Measurements from ENCODE around the gene ATXN7L1.

ATXN7L1 gene

DNA sequence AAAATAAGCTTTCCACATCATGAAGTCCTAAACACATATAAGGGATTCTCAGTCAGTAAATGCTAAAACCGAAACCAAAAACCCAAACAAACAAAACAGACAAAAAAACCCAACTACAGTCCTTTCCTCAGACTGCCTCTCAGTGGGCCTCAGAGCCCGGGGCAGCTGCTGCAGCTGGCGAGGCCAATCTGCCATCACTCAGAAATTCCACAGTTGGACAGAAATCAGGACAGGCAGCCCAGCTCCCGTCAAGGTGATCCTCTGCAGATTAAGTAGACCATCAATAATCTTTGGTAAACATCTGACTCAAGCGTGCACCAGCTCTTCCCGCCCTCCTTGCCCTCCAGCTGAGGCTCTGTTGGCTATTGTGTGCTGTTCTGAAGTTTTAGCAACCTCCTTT lies 142.2 kb downstream of the ATXN7L1 start (continued):
- TF ChIP-seq, protein P1, sequence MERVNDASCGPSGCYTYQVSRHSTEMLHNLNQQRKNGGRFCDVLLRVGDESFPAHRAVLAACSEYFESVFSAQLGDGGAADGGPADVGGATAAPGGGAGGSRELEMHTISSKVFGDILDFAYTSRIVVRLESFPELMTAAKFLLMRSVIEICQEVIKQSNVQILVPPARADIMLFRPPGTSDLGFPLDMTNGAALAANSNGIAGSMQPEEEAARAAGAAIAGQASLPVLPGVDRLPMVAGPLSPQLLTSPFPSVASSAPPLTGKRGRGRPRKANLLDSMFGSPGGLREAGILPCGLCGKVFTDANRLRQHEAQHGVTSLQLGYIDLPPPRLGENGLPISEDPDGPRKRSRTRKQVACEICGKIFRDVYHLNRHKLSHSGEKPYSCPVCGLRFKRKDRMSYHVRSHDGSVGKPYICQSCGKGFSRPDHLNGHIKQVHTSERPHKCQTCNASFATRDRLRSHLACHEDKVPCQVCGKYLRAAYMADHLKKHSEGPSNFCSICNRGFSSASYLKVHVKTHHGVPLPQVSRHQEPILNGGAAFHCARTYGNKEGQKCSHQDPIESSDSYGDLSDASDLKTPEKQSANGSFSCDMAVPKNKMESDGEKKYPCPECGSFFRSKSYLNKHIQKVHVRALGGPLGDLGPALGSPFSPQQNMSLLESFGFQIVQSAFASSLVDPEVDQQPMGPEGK (CRISPR knock-in tag; IDR thresholded peaks at IDR 0.05; ENCODE audit: borderline replicate concordance) = no peak
- no peak for TF ChIP-seq RARB (CRISPR knock-in tag; IDR thresholded peaks at IDR 0.05)
- TF ChIP-seq CSDC2 (CRISPR knock-in tag; IDR thresholded peaks at IDR 0.05) = no peak
- no peak for TF ChIP-seq GLIS3 (CRISPR knock-in tag; IDR thresholded peaks at IDR 0.05)

DNA sequence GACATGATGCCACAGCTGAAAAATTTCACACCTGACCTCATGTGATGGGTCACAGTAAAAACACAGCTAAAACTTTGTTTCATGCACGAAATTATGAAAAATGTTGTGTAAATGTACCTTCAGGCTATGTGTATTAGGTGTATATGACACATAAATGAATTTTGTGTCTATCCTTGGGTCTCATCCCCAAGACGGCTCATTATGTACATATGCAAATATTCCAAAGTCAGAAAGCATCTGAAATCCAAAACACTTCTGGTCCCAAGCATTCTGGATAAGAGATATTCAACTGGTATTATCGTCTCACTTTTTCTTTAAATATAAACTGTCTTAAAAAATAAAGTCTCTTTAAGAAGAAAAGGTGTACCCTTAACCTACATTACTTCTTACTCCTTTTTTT lies 145.4 kb downstream of the ATXN7L1 start:
- no peak for ATAC-seq
- no peak for TF ChIP-seq BACH2 (CRISPR knock-in tag; IDR thresholded peaks at IDR 0.05; ENCODE audit: borderline replicate concordance)
- no peak for TF ChIP-seq GLIS3 (CRISPR knock-in tag; IDR thresholded peaks at IDR 0.05)
- TF ChIP-seq CSDC2 (CRISPR knock-in tag; IDR thresholded peaks at IDR 0.05) = no peak
- TF ChIP-seq RARB (CRISPR knock-in tag; IDR thresholded peaks at IDR 0.05) = no peak
- TF ChIP-seq, protein P2, sequence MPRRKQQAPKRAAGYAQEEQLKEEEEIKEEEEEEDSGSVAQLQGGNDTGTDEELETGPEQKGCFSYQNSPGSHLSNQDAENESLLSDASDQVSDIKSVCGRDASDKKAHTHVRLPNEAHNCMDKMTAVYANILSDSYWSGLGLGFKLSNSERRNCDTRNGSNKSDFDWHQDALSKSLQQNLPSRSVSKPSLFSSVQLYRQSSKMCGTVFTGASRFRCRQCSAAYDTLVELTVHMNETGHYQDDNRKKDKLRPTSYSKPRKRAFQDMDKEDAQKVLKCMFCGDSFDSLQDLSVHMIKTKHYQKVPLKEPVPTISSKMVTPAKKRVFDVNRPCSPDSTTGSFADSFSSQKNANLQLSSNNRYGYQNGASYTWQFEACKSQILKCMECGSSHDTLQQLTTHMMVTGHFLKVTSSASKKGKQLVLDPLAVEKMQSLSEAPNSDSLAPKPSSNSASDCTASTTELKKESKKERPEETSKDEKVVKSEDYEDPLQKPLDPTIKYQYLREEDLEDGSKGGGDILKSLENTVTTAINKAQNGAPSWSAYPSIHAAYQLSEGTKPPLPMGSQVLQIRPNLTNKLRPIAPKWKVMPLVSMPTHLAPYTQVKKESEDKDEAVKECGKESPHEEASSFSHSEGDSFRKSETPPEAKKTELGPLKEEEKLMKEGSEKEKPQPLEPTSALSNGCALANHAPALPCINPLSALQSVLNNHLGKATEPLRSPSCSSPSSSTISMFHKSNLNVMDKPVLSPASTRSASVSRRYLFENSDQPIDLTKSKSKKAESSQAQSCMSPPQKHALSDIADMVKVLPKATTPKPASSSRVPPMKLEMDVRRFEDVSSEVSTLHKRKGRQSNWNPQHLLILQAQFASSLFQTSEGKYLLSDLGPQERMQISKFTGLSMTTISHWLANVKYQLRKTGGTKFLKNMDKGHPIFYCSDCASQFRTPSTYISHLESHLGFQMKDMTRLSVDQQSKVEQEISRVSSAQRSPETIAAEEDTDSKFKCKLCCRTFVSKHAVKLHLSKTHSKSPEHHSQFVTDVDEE (CRISPR knock-in tag; IDR thresholded peaks at IDR 0.05) = no peak
- TF ChIP-seq OSR1 (CRISPR knock-in tag; IDR thresholded peaks at IDR 0.05) = no peak
- TF ChIP-seq PPARA (CRISPR knock-in tag; IDR thresholded peaks at IDR 0.05; ENCODE audit: borderline replicate concordance) = no peak
- no peak for TF ChIP-seq TCF4 (CRISPR knock-in tag; IDR thresholded peaks at IDR 0.05; ENCODE audit: borderline replicate concordance)
- TF ChIP-seq, protein P3, sequence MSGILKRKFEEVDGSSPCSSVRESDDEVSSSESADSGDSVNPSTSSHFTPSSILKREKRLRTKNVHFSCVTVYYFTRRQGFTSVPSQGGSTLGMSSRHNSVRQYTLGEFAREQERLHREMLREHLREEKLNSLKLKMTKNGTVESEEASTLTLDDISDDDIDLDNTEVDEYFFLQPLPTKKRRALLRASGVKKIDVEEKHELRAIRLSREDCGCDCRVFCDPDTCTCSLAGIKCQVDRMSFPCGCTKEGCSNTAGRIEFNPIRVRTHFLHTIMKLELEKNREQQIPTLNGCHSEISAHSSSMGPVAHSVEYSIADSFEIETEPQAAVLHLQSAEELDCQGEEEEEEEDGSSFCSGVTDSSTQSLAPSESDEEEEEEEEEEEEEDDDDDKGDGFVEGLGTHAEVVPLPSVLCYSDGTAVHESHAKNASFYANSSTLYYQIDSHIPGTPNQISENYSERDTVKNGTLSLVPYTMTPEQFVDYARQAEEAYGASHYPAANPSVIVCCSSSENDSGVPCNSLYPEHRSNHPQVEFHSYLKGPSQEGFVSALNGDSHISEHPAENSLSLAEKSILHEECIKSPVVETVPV (CRISPR knock-in tag; IDR thresholded peaks at IDR 0.05) = no peak
- no peak for TF ChIP-seq ZNF8 (CRISPR knock-in tag; IDR thresholded peaks at IDR 0.05)
- no peak for TF ChIP-seq TOX (CRISPR knock-in tag; IDR thresholded peaks at IDR 0.05; ENCODE audit: borderline replicate concordance)
- no peak for TF ChIP-seq ZNF70 (CRISPR knock-in tag; IDR thresholded peaks at IDR 0.05)
- TF ChIP-seq, protein P1 (CRISPR knock-in tag; IDR thresholded peaks at IDR 0.05; ENCODE audit: borderline replicate concordance) = no peak
- TF ChIP-seq ZFP3 (CRISPR knock-in tag; IDR thresholded peaks at IDR 0.05) = no peak
- TF ChIP-seq, protein P4, sequence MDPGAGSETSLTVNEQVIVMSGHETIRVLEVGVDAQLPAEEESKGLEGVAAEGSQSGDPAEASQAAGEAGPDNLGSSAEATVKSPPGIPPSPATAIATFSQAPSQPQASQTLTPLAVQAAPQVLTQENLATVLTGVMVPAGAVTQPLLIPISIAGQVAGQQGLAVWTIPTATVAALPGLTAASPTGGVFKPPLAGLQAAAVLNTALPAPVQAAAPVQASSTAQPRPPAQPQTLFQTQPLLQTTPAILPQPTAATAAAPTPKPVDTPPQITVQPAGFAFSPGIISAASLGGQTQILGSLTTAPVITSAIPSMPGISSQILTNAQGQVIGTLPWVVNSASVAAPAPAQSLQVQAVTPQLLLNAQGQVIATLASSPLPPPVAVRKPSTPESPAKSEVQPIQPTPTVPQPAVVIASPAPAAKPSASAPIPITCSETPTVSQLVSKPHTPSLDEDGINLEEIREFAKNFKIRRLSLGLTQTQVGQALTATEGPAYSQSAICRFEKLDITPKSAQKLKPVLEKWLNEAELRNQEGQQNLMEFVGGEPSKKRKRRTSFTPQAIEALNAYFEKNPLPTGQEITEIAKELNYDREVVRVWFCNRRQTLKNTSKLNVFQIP (CRISPR knock-in tag; IDR thresholded peaks at IDR 0.05; ENCODE audit: borderline replicate concordance, low read depth) = no peak
- no peak for TF ChIP-seq SNAI2 (CRISPR knock-in tag; IDR thresholded peaks at IDR 0.05)
- TF ChIP-seq ISL1 (CRISPR knock-in tag; IDR thresholded peaks at IDR 0.05) = no peak
- no peak for TF ChIP-seq ZNF565 (CRISPR knock-in tag; conservative IDR thresholded peaks at IDR 0.05; ENCODE audit: low read depth)
- TF ChIP-seq ZC3H10 (CRISPR knock-in tag; IDR thresholded peaks at IDR 0.05) = no peak
- TF ChIP-seq, protein P5, sequence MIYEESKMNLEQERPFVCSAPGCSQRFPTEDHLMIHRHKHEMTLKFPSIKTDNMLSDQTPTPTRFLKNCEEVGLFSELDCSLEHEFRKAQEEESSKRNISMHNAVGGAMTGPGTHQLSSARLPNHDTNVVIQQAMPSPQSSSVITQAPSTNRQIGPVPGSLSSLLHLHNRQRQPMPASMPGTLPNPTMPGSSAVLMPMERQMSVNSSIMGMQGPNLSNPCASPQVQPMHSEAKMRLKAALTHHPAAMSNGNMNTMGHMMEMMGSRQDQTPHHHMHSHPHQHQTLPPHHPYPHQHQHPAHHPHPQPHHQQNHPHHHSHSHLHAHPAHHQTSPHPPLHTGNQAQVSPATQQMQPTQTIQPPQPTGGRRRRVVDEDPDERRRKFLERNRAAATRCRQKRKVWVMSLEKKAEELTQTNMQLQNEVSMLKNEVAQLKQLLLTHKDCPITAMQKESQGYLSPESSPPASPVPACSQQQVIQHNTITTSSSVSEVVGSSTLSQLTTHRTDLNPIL (CRISPR knock-in tag; IDR thresholded peaks at IDR 0.05; ENCODE audit: low read depth) = no peak
